ENCODE results near the gene GNLY. TPM values are rescaled to one million over a fixed set of nuclear protein-coding genes. Genes with fewer than 3 reads are reported as not detected.

GNLY gene
- total RNA-seq, 1 experiment from 2014 or later: not detected

- H3K27me3 ChIP-seq (replicated peaks; ENCODE audit: control insufficient read depth, insufficient read depth, low read length): no peaks in the 10 kb centered on the region
- TF ChIP-seq, protein P1, sequence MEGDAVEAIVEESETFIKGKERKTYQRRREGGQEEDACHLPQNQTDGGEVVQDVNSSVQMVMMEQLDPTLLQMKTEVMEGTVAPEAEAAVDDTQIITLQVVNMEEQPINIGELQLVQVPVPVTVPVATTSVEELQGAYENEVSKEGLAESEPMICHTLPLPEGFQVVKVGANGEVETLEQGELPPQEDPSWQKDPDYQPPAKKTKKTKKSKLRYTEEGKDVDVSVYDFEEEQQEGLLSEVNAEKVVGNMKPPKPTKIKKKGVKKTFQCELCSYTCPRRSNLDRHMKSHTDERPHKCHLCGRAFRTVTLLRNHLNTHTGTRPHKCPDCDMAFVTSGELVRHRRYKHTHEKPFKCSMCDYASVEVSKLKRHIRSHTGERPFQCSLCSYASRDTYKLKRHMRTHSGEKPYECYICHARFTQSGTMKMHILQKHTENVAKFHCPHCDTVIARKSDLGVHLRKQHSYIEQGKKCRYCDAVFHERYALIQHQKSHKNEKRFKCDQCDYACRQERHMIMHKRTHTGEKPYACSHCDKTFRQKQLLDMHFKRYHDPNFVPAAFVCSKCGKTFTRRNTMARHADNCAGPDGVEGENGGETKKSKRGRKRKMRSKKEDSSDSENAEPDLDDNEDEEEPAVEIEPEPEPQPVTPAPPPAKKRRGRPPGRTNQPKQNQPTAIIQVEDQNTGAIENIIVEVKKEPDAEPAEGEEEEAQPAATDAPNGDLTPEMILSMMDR (IDR thresholded peaks at IDR 0.05; ENCODE audit: insufficient read depth in 1 of 2, low read depth in 1 of 2, low read length in 1 of 2, severe bottlenecking in 1 of 2, unreplicated experiment in 1 of 2): no peak
- no peaks in the 10 kb centered on the region for H3K4me1 ChIP-seq
- POLR2A ChIA-PET: no interaction called here
- Mint-ChIP-seq H3K27ac (ENCODE audit: unreplicated experiment) (no peak overlapping the region), H3K4me3 (ENCODE audit: unreplicated experiment) (no peak overlapping the region), H3K36me3 (ENCODE audit: insufficient read depth, unreplicated experiment) (no peaks in the 10 kb centered on the region), H3K4me1 (ENCODE audit: low read depth, unreplicated experiment) (no peaks in the 10 kb centered on the region), H3K9me3 (ENCODE audit: unreplicated experiment) (no peaks in the 10 kb centered on the region), H3K27me3 (ENCODE audit: insufficient read depth, unreplicated experiment) (peaks cover 15% of the 10 kb centered on the region)
- H3K36me3 ChIP-seq (ENCODE audit: control insufficient read depth, insufficient read depth, low read length): no peaks in the 10 kb centered on the region
- DNase-seq: peak in 1 of 2 experiments; percentile 65
- intact Hi-C loops (cut with micrococcal nuclease; ENCODE audit: unreplicated experiment): loop anchor here (5.0 kb wide), 1 partner anchor 58 kb away; no protein-coding TSS in a partner anchor
- CTCF ChIA-PET: interaction anchor here (1.2 to 1.5 kb wide), 3 partner anchors 27 to 154 kb away, joined by 3 to 6 read pairs (median 3); no protein-coding TSS in a partner anchor
- no peaks in the 10 kb centered on the region for H3K9me3 ChIP-seq
- no peak overlapping the region for H3K4me3 ChIP-seq (ENCODE audit: low read depth, low read length)
- no TSS peak for BruUV-seq (replicated peaks)
Observed at GRCh38 chr2:85705680-85706039, 11.5 kb downstream of the GNLY start.

DNA sequence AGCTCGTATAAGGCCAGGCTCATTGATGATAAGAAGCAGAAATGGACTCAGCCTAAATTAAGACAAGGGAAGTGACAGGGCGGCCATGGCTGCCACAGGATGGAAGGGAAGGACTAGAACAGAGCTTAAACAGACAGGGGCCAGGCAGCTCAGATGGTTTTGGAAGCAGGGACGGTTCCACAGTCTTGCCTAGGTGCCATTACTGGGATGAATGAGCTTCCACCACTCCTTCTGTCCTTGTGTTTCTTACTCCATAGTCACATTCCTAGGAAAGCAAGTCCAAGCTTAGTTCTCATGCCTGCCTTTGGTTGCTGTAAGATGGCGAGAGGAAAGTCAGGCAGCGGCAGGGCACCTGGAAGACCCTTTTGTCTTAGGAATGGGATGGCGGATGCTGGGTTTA lies 11.9 kb downstream of the GNLY start:
- Mint-ChIP-seq H3K4me3 (ENCODE audit: unreplicated experiment) (no peak overlapping the region), H3K27ac (ENCODE audit: unreplicated experiment) (no peak overlapping the region), H3K9me3 (ENCODE audit: unreplicated experiment) (no peaks in the 10 kb centered on the region), H3K4me1 (ENCODE audit: low read depth, unreplicated experiment) (no peaks in the 10 kb centered on the region), H3K36me3 (ENCODE audit: insufficient read depth, unreplicated experiment) (no peaks in the 10 kb centered on the region), H3K27me3 (ENCODE audit: insufficient read depth, unreplicated experiment) (peaks cover 15% of the 10 kb centered on the region)
- TF ChIP-seq, protein P1 (IDR thresholded peaks at IDR 0.05; ENCODE audit: insufficient read depth in 1 of 2, low read depth in 1 of 2, low read length in 1 of 2, severe bottlenecking in 1 of 2, unreplicated experiment in 1 of 2): no peak
- ChIA-PET POLR2A (no interaction called here), CTCF (interaction anchor here (1.2 to 1.5 kb wide), 3 partner anchors 27 to 154 kb away, joined by 3 to 6 read pairs (median 3); no protein-coding TSS in a partner anchor)
- intact Hi-C loops (cut with micrococcal nuclease; ENCODE audit: unreplicated experiment): loop anchor here (5.0 kb wide), 1 partner anchor 59 kb away; no protein-coding TSS in a partner anchor
- BruUV-seq (replicated peaks): no TSS peak
- H3K4me3 ChIP-seq (ENCODE audit: low read depth, low read length): no peak overlapping the region
- H3K27me3 ChIP-seq (replicated peaks; ENCODE audit: control insufficient read depth, insufficient read depth, low read length): no peaks in the 10 kb centered on the region
- H3K9me3 ChIP-seq: no peaks in the 10 kb centered on the region
- H3K4me1 ChIP-seq: no peaks in the 10 kb centered on the region
- DNase-seq: no peak
- H3K36me3 ChIP-seq (ENCODE audit: control insufficient read depth, insufficient read depth, low read length): no peaks in the 10 kb centered on the region

DNA sequence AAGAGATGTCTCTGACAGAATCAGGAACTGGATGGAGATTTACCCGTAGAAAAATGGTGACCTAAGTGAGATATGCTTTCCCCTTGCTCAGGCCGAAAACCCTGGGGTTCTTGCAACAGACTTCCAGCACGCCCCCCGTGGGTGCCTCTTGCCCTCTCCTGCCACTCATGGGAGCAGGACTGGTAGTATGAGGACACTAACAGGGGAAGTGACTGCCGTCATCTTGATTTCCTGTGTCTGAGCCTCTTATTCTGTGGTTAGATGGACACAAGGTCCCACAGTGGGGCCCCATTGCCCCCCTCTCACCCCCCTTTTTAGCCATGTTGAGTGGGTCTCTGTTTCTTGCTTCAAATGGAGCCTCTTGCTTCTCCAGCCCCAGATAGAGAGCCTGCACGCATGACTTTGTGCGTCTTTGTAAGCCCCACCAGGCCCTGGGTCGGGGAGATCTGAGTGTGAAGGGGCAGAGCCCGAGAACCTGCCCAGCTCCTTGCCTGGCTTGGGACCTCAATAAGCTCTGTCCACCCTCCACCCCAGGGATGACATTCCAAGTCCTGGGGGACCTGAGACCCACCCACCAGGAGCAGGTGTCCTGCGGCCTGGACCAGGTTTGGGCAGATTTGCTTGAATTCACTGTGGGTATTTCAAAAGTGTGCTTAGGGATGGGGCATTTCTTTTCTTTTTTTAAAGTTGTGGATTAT lies 12.6 kb downstream of the GNLY start:
- H3K27me3 ChIP-seq (replicated peaks; ENCODE audit: control insufficient read depth, insufficient read depth, low read length): no peaks in the 10 kb centered on the region
- CTCF ChIA-PET: interaction anchor here (0.6 to 1.9 kb wide), 7 partner anchors 15 to 155 kb away, joined by 3 to 10 read pairs (median 4); no protein-coding TSS in a partner anchor
- Mint-ChIP-seq H3K36me3 (ENCODE audit: insufficient read depth, unreplicated experiment) (no peaks in the 10 kb centered on the region), H3K27me3 (ENCODE audit: insufficient read depth, unreplicated experiment) (peaks cover 15% of the 10 kb centered on the region), H3K4me1 (ENCODE audit: low read depth, unreplicated experiment) (no peaks in the 10 kb centered on the region), H3K4me3 (ENCODE audit: unreplicated experiment) (peak overlapping the region; percentile 23), H3K27ac (ENCODE audit: unreplicated experiment) (no peak overlapping the region), H3K9me3 (ENCODE audit: unreplicated experiment) (no peaks in the 10 kb centered on the region)
- POLR2A ChIA-PET: no interaction called here
- intact Hi-C loops (cut with micrococcal nuclease; ENCODE audit: unreplicated experiment): loop anchor here (1.0 to 5.0 kb wide), 2 partner anchors 27 to 59 kb away; no protein-coding TSS in a partner anchor
- H3K36me3 ChIP-seq (ENCODE audit: control insufficient read depth, insufficient read depth, low read length): no peaks in the 10 kb centered on the region
- no peaks in the 10 kb centered on the region for H3K9me3 ChIP-seq
- TF ChIP-seq, protein P1 (IDR thresholded peaks at IDR 0.05; ENCODE audit: insufficient read depth in 1 of 2, low read depth in 1 of 2, low read length in 1 of 2, severe bottlenecking in 1 of 2, unreplicated experiment in 1 of 2): no peak
- DNase-seq: no peak
- H3K4me1 ChIP-seq: no peaks in the 10 kb centered on the region
- no TSS peak for BruUV-seq (replicated peaks)
- H3K4me3 ChIP-seq (ENCODE audit: low read depth, low read length): no peak overlapping the region
